K562 (cell line): ENCODE data around the gene LMTK2. TPM values are rescaled to one million over a fixed set of nuclear protein-coding genes. Genes with fewer than 3 reads are reported as not detected.

Source experiments
- ATAC-seq: fragments of 200-7000 bp; cut with Tn5 transposase; 3 replicates; pipeline ENCODE4 v1.9.1; 2020; ENCODE audit warnings: moderate library complexity
- BruUV-seq: library from RNA; stranded (reverse); fragments of 400-500 nt; replicated peaks from 2 replicates; lab custom pipeline; 2021; lab: Mats Ljungman, UMichigan
- CTCF ChIA-PET: fragments of 300-600 bp; formaldehyde crosslinking; extraction: SDS; loops from one replicate; lab custom pipeline; 2021; ENCODE audit warnings: low intra/inter-chr PET ratio; lab: Yijun Ruan, JAX
- POLR2A ChIA-PET: fragments of 300-600, 350-650 bp; sonication (Branson Sonifier 250); formaldehyde crosslinking; extraction: SDS; loops from one replicate; lab custom pipeline; 2021; ENCODE audit warnings: antibody characterized with exemption, inconsistent platforms; lab: Yijun Ruan, JAX
- DNase-seq, 4 experiments: peaks; one replicate each; pipeline versions ENCODE4 v3.0.0 to v3.0.0-alpha.2; 2011 to 2018; ENCODE audit warnings: low spot score in 3 of 4, mixed read lengths in 3 of 4; ENCODE audit errors: extremely low read depth in 1 of 4
- FAIRE-seq: peaks from 2 replicates; lab custom pipeline; 2011; peaks lifted over from hg19 to GRCh38; lab: Jason Lieb, UNC
- H2AFZ ChIP-seq: 2 replicates; pipeline ENCODE4 v1.6.0; 2011; ENCODE audit warnings: low read depth, low read length, control low read depth, inconsistent platforms
- H3K27ac ChIP-seq: fragments of 200-600 bp; 3 replicates; pipeline ENCODE4 v1.8.0; 2011; ENCODE audit warnings: low read depth, mild to moderate bottlenecking, control low read depth, inconsistent platforms, low read length, moderate library complexity, mixed read lengths; ENCODE audit errors: extremely low read depth
- H3K27me3 ChIP-seq, 2 experiments: fragments of 300-600 bp in 1 of 2; 2 replicates in 1 of 2; 3 replicates in 1 of 2; pipeline versions ENCODE4 v1.6.0 to v1.8.0; 2011; ENCODE audit warnings: inconsistent platforms in 2 of 2, low read length in 2 of 2, mild to moderate bottlenecking in 1 of 2, mixed read lengths in 1 of 2, moderate library complexity in 1 of 2; ENCODE audit not compliant: control insufficient read depth in 2 of 2, insufficient read depth in 2 of 2
- H3K36me3 ChIP-seq: fragments of 300-600 bp; 3 replicates; pipeline ENCODE4 v1.8.0; 2011; ENCODE audit warnings: mild to moderate bottlenecking, low read length, inconsistent platforms; ENCODE audit not compliant: control insufficient read depth, insufficient read depth
- H3K4me1 ChIP-seq, 2 experiments: fragments of 200-600 bp in 1 of 2; replicated peaks in 1 of 2; 2 replicates in 1 of 2; 3 replicates in 1 of 2; pipeline versions ENCODE4 v1.5.1 to v1.8.0; 2011; ENCODE audit warnings: inconsistent platforms in 2 of 2, low read length in 2 of 2, mild to moderate bottlenecking in 1 of 2, mixed read lengths in 1 of 2, moderate library complexity in 1 of 2; ENCODE audit not compliant: control insufficient read depth in 2 of 2, insufficient read depth in 2 of 2
- H3K4me2 ChIP-seq: 2 replicates; pipeline ENCODE4 v1.6.1; 2011; ENCODE audit warnings: low read length, control low read depth, inconsistent platforms, mixed read lengths; ENCODE audit not compliant: insufficient read depth
- H3K4me3 ChIP-seq: fragments of 200-600 bp; sonication (generic), shearing (Covaris generic); 2 replicates; pipeline ENCODE4 v1.5.1; 2016; ENCODE audit warnings: control low read depth, inconsistent platforms
- H3K79me2 ChIP-seq: fragments of 200-600 bp; 3 replicates; pipeline ENCODE4 v1.8.0; 2011; ENCODE audit warnings: low read length, inconsistent platforms; ENCODE audit not compliant: control insufficient read depth, insufficient read depth
- H3K9ac ChIP-seq, 2 experiments: 2 replicates each; pipeline versions ENCODE4 v1.6.0 to v1.6.1; 2011; ENCODE audit warnings: low read depth in 2 of 2, low read length in 2 of 2, control low read depth in 1 of 2, inconsistent platforms in 1 of 2, mild to moderate bottlenecking in 1 of 2, mixed read lengths in 1 of 2; ENCODE audit not compliant: insufficient read depth in 1 of 2
- H3K9me1 ChIP-seq: one replicate; pipeline ENCODE4 v1.6.0; 2011; ENCODE audit warnings: inconsistent platforms, mild to moderate bottlenecking, low read length, moderate library complexity; ENCODE audit not compliant: control insufficient read depth, insufficient read depth
- H3K9me3 ChIP-seq: replicated peaks from 2 replicates; pipeline ENCODE4 v1.5.1; 2011; ENCODE audit warnings: low read depth, low read length, inconsistent platforms; ENCODE audit not compliant: control insufficient read depth, insufficient read depth
- H4K20me1 ChIP-seq: replicated peaks from 2 replicates; pipeline ENCODE4 v1.6.1; 2011; ENCODE audit warnings: low read length, inconsistent platforms, mixed read lengths; ENCODE audit not compliant: control insufficient read depth, insufficient read depth
- CTBP1 ChIP-seq: fragments of 450-650 bp; IDR thresholded peaks from 2 replicates; pipeline ENCODE4 v1.6.1; 2016; ENCODE audit warnings: borderline replicate concordance
- DDX20 ChIP-seq: fragments of 450-650 bp; IDR thresholded peaks from 2 replicates; pipeline ENCODE4 v1.6.1; 2016; ENCODE audit warnings: missing genetic modification characterization, low read depth, mild to moderate bottlenecking, missing compliant biosample characterization, moderate library complexity
- DEAF1 ChIP-seq: fragments of 450-650 bp; formaldehyde crosslinking; IDR thresholded peaks from 2 replicates; pipeline ENCODE4 v1.4.0; 2020; ENCODE audit warnings: mild to moderate bottlenecking, moderate library complexity
- ETV5 ChIP-seq: sonication (generic); formaldehyde crosslinking; IDR thresholded peaks from 2 replicates; pipeline ENCODE4 v1.4.0; 2020; ENCODE audit warnings: low read depth, mild to moderate bottlenecking, missing genetic modification reagents
- FOXK2 ChIP-seq, 2 experiments: fragments of 450-650 bp; IDR thresholded peaks in 1 of 2; conservative IDR thresholded peaks in 1 of 2; 2 replicates each; pipeline ENCODE4 v1.6.1; 2016; ENCODE audit warnings: low read depth in 2 of 2, mild to moderate bottlenecking in 1 of 2
- HDAC3 ChIP-seq: fragments of 450-650 bp; IDR thresholded peaks from 2 replicates; pipeline ENCODE4 v1.6.1; 2018; ENCODE audit warnings: borderline replicate concordance, mild to moderate bottlenecking, moderate library complexity; ENCODE audit not compliant: partially characterized antibody
- HOMEZ ChIP-seq: fragments of 250-450 bp; sonication (Bioruptor Pico); IDR thresholded peaks from 2 replicates; pipeline ENCODE4 v1.4.0; 2020; ENCODE audit warnings: mild to moderate bottlenecking, moderate library complexity
- MTA3 ChIP-seq: fragments of 450-650 bp; formaldehyde crosslinking; IDR thresholded peaks from 2 replicates; pipeline ENCODE4 v1.6.1; 2017; ENCODE audit warnings: mild to moderate bottlenecking, borderline replicate concordance
- RBM15 ChIP-seq: fragments of 200-400 bp; formaldehyde crosslinking; IDR thresholded peaks from 2 replicates; pipeline ENCODE4 v1.6.1; 2018; ENCODE audit warnings: mild to moderate bottlenecking, low read length, moderate library complexity; ENCODE audit not compliant: insufficient read depth
- SMAD3 ChIP-seq: fragments of 450-650 bp; formaldehyde crosslinking; conservative IDR thresholded peaks from 2 replicates; pipeline ENCODE4 v1.4.0; 2020; ENCODE audit warnings: mild to moderate bottlenecking
- SP2 ChIP-seq: IDR thresholded peaks from 2 replicates; pipeline ENCODE4 v1.6.1; 2011; ENCODE audit warnings: mild to moderate bottlenecking, low read depth, low read length, moderate library complexity; ENCODE audit not compliant: poor library complexity, severe bottlenecking; ENCODE audit errors: extremely low read depth
- ZBTB2 ChIP-seq: fragments of 450-650 bp; IDR thresholded peaks from 2 replicates; pipeline ENCODE4 v1.6.1; 2016; ENCODE audit warnings: antibody characterized with exemption
- ZKSCAN3 ChIP-seq: fragments of 250-450 bp; sonication (Bioruptor Pico); IDR thresholded peaks from 2 replicates; pipeline ENCODE4 v1.4.0; 2020
- ZNF12 ChIP-seq: sonication (generic); formaldehyde crosslinking; IDR thresholded peaks from 2 replicates; pipeline ENCODE4 v1.4.0; 2020; ENCODE audit warnings: mild to moderate bottlenecking, missing genetic modification reagents
- WGBS: fragments of 100-300 bp; shearing (Covaris generic); methylation state at CpG from one replicate; pipeline ENCODE4 v1.1.6; 2016; ENCODE audit warnings: low coverage, mixed read lengths; ENCODE audit not compliant: insufficient coverage; ENCODE audit errors: missing lambda C conversion rate; 5-methylcytosine and 5-hydroxymethylcytosine counted together
- in situ Hi-C: fragments of 300-500 bp; cut with MboI; formaldehyde crosslinking; loops from 4 replicates; pipeline ENCODE4 v1.15.0; 2018; ENCODE audit warnings: inconsistent platforms, mixed read lengths
- intact Hi-C: fragments of 100-400 bp; cut with micrococcal nuclease; formaldehyde crosslinking; loops from 2 replicates; pipeline ENCODE4 v1.14.2; 2022
- polyA plus RNA-seq, 8 experiments: library from polyadenylated mRNA; depleted of rRNA in 4 of 8; stranded (reverse) in 5 of 8; unstranded in 3 of 8; fragments of >200 nt; fragmentation: Nextera tagmentation in 2 of 8; fragmentation: Illumina TruSeq in 1 of 8; extraction: Ambion mirVana in 2 of 8; extraction: Trizol in 1 of 8; gene quantifications; 2 replicates each; pipeline versions ENCODE4 v1.2.1 to v1.2.3, GENCODE V29; 2011 to 2014; ENCODE audit warnings: inconsistent platforms in 1 of 8, missing spikeins in 1 of 8
- total RNA-seq, 7 experiments: library from RNA; depleted of rRNA in 6 of 7; stranded (reverse); fragments of >200 nt in 6 of 7; fragmentation: Illumina TruSeq in 2 of 7; extraction: Trizol in 2 of 7; gene quantifications; 2 replicates each; pipeline versions ENCODE4 v1.2.1 to v1.2.3, GENCODE V29; 2011 to 2021; ENCODE audit warnings: low replicate concordance in 1 of 7

Gene LMTK2
- total and polyA plus RNA-seq, 9 of the 15 experiments (the other 6 are each of a cell fraction or from before 2014, with no cell fraction given): 0.78 to 16.4 (median 6.3) TPM

- Histone ChIP-seq H3K4me1 (no peaks in the 10 kb centered on the region), H3K79me2 (no peaks in the 10 kb centered on the region), H3K27me3 (peaks cover 39 to 50% of the 10 kb centered on the region in 2 experiments), H4K20me1 (0 out of 2 replicates have a peak, but pooled peaks cover 4% of the 10 kb centered on the region), H3K27ac (no peak overlapping the region), H2AFZ (no peak overlapping the region), H3K4me3 (no peak overlapping the region), H3K9ac (no peak overlapping the region), H3K9me3 (no peaks in the 10 kb centered on the region), H3K9me1 (no peaks in the 10 kb centered on the region), H3K4me2 (no peak overlapping the region), H3K36me3 (no peaks in the 10 kb centered on the region)
- ATAC-seq (no peak), FAIRE-seq (no peak), DNase-seq (no peak)
- TF ChIP-seq ETV5 (CRISPR knock-in tag) (no peak), DEAF1 (CRISPR knock-in tag) (no peak), ZBTB2 (no peak), FOXK2 (conservative IDR thresholded peaks at IDR 0.05 in 1 of 2, IDR thresholded peaks at IDR 0.05 in 1 of 2; ENCODE audit: low read depth in 2 of 2) (no peak), MTA3 (no peak), SMAD3 (CRISPR knock-in tag) (no peak), ZKSCAN3 (CRISPR knock-in tag) (no peak), SP2 (no peak), DDX20 (no peak), CTBP1 (no peak), RBM15 (no peak), HOMEZ (no peak), HDAC3 (no peak), ZNF12 (CRISPR knock-in tag) (no peak)
- intact Hi-C loops: no loop called here
- BruUV-seq: no TSS peak
- in situ Hi-C loops: no loop called here
- CTCF ChIA-PET: no interaction called here
- POLR2A ChIA-PET: interaction anchor here (1.3 kb wide), 1 partner anchor 37 kb away, joined by 4 read pairs; no protein-coding TSS in a partner anchor
- WGBS: 3% methylated on average over 3 of the region's 3 CpGs
Measured at GRCh38 chr7:98084631-98085030, 22.0 kb upstream of the LMTK2 start.
